Keratinocyte (primary cell): ENCODE measurements around the gene TBC1D4. TPM values are rescaled to one million over a fixed set of nuclear protein-coding genes. Genes with fewer than 3 reads are reported as not detected.
A peak's percentile ranks its signal among the peaks of the same experiment; 100 is the strongest.

Experiments used
- DNase-seq: peaks from one replicate; pipeline ENCODE4 v3.0.0-alpha.2; 2011; ENCODE audit warnings: low read depth, missing footprints, low spot score
- FAIRE-seq: peaks from 2 replicates; lab custom pipeline; 2011; peaks lifted over from hg19 to GRCh38; lab: Jason Lieb, UNC
- H2AFZ ChIP-seq: 2 replicates; pipeline ENCODE4 v1.6.0; 2012; ENCODE audit warnings: low read length, control low read depth, inconsistent platforms; ENCODE audit not compliant: control insufficient read depth
- H3K27ac ChIP-seq: 2 replicates; pipeline ENCODE4 v1.5.1; 2011; ENCODE audit warnings: low read length; ENCODE audit not compliant: control insufficient read depth, insufficient read depth
- H3K27me3 ChIP-seq: 3 replicates; pipeline ENCODE4 v1.6.0; 2011; ENCODE audit warnings: low read length; ENCODE audit not compliant: control insufficient read depth, insufficient read depth; ENCODE audit errors: extremely low read depth
- H3K36me3 ChIP-seq, 2 experiments: 2 replicates in 1 of 2; 3 replicates in 1 of 2; pipeline ENCODE4 v1.5.1; 2011; ENCODE audit warnings: low read length in 2 of 2, mild to moderate bottlenecking in 1 of 2; ENCODE audit not compliant: control insufficient read depth in 2 of 2, insufficient read depth in 2 of 2; ENCODE audit errors: extremely low read depth in 1 of 2
- H3K4me1 ChIP-seq: 3 replicates; pipeline ENCODE4 v1.5.1; 2011; ENCODE audit warnings: low read length; ENCODE audit not compliant: control insufficient read depth, insufficient read depth; ENCODE audit errors: extremely low read depth
- H3K4me2 ChIP-seq: 3 replicates; pipeline ENCODE4 v1.6.0; 2011; ENCODE audit warnings: low read depth, low read length; ENCODE audit not compliant: control insufficient read depth, insufficient read depth; ENCODE audit errors: extremely low read depth
- H3K4me3 ChIP-seq, 3 experiments: fragments of 200-600 bp in 1 of 3; sonication (generic) in 1 of 3; 2 replicates in 2 of 3; 3 replicates in 1 of 3; pipeline ENCODE4 v1.5.1; 2011 to 2016; ENCODE audit warnings: low read length in 3 of 3, mild to moderate bottlenecking in 3 of 3, control low read depth in 2 of 3, inconsistent platforms in 1 of 3, low read depth in 1 of 3, mixed read lengths in 1 of 3, mixed run types in 1 of 3, moderate library complexity in 1 of 3; ENCODE audit not compliant: control insufficient read depth in 2 of 3, insufficient read depth in 2 of 3; ENCODE audit errors: extremely low read depth in 1 of 3
- H3K79me2 ChIP-seq: 2 replicates; pipeline ENCODE4 v1.6.0; 2012; ENCODE audit warnings: low read length; ENCODE audit not compliant: control insufficient read depth, insufficient read depth
- H3K9ac ChIP-seq: 3 replicates; pipeline ENCODE4 v1.6.0; 2011; ENCODE audit warnings: low read length; ENCODE audit not compliant: control insufficient read depth, insufficient read depth; ENCODE audit errors: extremely low read depth
- H3K9me1 ChIP-seq: 3 replicates; pipeline ENCODE4 v1.6.0; 2011; ENCODE audit warnings: low read length; ENCODE audit not compliant: control insufficient read depth, insufficient read depth; ENCODE audit errors: extremely low read depth
- H3K9me3 ChIP-seq: 2 replicates; pipeline ENCODE4 v1.5.1; 2012; ENCODE audit warnings: low read depth, low read length; ENCODE audit not compliant: control insufficient read depth
- H4K20me1 ChIP-seq: 3 replicates; pipeline ENCODE4 v1.6.0; 2011; ENCODE audit warnings: low read length; ENCODE audit not compliant: control insufficient read depth, insufficient read depth; ENCODE audit errors: extremely low read depth
- EZH2 ChIP-seq: IDR thresholded peaks from one replicate; pipeline ENCODE4 v1.6.1; 2012; ENCODE audit warnings: inconsistent platforms, mild to moderate bottlenecking, low read length, moderate library complexity
- dilution Hi-C: fragments of 300-500 bp; cut with MboI; formaldehyde crosslinking; loops from one replicate; pipeline ENCODE4 v1.7.0; 2020; ENCODE audit warnings: low sequenced_read_pairs; ENCODE audit not compliant: extremely low pct_ligation_motif_present
- polyA plus RNA-seq, 5 experiments: library from polyadenylated mRNA; depleted of rRNA in 3 of 5; stranded (reverse) in 3 of 5; stranded (forward) in 1 of 5; unstranded in 1 of 5; fragments of >200 nt; gene quantifications; 1 replicate in 1 of 5; 2 replicates in 3 of 5; 3 replicates in 1 of 5; pipeline versions ENCODE4 v1.2.1 to v1.2.3, GENCODE V29; 2011 to 2012; ENCODE audit warnings: missing spikeins in 2 of 5, low read depth in 1 of 5, low replicate concordance in 1 of 5
- TF ChIP-seq, protein P1 (sequence below), 3 experiments: IDR thresholded peaks in 1 of 3; conservative IDR thresholded peaks in 1 of 3; optimal IDR thresholded peaks in 1 of 3; 2 replicates in 2 of 3; 3 replicates in 1 of 3; pipeline versions ENCODE3 to v1.5.1; 2011; ENCODE audit warnings: low read length in 3 of 3, mild to moderate bottlenecking in 3 of 3, moderate library complexity in 2 of 3, control low read depth in 1 of 3, inconsistent platforms in 1 of 3; ENCODE audit not compliant: insufficient read depth in 2 of 3; ENCODE audit errors: extremely low read depth in 1 of 3

Gene TBC1D4
- polyA plus RNA-seq, 1 donor (not counting 4 experiments of a cell fraction or from before 2014, with no cell fraction given): 14.2 TPM

DNA sequence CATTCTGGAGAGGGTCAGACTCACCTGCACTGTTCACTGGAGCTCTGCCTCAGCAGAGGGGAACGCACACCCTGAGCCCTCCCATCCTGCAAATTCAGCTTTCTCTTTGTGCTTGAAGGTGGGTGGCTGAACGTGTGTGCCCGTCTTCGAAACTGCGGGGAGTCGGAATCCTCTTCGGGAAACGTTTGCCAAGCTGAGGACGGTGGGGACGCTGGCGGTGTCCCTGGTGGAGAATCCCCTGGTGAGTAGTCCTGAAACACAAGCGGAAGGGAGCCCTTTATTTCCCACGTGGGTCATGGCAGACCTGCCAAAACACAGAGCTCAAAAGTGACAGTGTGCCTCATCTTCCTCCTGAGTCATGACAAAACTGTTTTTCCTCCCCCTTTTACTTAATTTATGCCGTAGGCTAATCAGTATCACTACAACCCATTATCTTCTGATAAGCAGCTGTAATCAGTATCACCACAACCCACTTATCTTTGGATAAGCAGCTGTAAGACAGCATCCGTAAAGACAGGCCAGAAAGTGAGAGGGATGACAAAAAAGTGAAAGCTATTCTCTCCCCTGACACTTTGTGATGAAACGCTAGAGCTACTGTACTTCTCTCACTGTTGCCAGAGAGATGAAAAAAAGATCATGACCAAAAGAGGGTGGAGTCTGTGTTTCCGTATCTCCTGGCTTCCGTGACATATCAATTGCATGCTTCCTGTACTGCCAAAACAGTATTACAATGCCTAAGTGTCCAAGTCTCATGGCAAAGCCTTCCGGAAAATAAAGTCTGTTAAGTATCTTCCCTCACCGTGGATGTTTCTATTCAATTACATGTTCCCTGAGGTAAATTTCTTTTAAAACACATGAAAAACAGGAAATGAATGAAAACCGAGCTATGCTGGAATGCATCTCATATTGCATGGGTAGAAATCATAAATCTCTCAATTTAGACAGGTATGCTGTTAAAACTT is 155.5 kb downstream of the TBC1D4 start:
- dilution Hi-C loops: no loop called here
- H3K9ac ChIP-seq: no peak overlapping the region

DNA sequence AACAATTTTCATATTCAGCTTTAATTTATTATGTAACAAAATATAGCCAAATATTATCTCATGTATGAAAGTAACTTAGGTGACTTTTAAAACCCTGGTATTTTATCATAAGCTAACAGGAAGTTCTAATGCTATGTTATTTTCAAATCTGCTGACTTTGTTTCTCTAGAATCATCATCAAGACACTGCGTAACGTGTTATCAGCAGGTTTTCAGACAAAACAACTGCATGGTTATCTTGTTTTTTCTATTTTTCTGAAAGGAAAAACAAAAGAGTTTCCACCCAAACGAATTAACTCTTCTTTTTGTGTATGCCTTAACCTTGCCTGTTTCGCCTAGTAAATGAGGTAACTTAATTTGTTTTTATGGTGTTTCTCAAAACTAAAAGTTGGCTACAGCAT is 156.3 kb downstream of the TBC1D4 start:
- Histone ChIP-seq H3K36me3 (no peaks in the 10 kb centered on the region), H3K27me3 (no peaks in the 10 kb centered on the region), H3K4me2 (no peak overlapping the region), H3K9me1 (no peaks in the 10 kb centered on the region), H3K9ac (no peak overlapping the region), H3K79me2 (no peaks in the 10 kb centered on the region), H4K20me1 (no peaks in the 10 kb centered on the region), H2AFZ (no peak overlapping the region), H3K9me3 (no peaks in the 10 kb centered on the region), H3K4me1 (peaks cover 17% of the 10 kb centered on the region), H3K4me3 (no peak overlapping the region), H3K27ac (no peak overlapping the region)
- FAIRE-seq (no peak), DNase-seq (no peak)
- dilution Hi-C loops: no loop called here
- TF ChIP-seq, protein P1, sequence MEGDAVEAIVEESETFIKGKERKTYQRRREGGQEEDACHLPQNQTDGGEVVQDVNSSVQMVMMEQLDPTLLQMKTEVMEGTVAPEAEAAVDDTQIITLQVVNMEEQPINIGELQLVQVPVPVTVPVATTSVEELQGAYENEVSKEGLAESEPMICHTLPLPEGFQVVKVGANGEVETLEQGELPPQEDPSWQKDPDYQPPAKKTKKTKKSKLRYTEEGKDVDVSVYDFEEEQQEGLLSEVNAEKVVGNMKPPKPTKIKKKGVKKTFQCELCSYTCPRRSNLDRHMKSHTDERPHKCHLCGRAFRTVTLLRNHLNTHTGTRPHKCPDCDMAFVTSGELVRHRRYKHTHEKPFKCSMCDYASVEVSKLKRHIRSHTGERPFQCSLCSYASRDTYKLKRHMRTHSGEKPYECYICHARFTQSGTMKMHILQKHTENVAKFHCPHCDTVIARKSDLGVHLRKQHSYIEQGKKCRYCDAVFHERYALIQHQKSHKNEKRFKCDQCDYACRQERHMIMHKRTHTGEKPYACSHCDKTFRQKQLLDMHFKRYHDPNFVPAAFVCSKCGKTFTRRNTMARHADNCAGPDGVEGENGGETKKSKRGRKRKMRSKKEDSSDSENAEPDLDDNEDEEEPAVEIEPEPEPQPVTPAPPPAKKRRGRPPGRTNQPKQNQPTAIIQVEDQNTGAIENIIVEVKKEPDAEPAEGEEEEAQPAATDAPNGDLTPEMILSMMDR (optimal IDR thresholded peaks at IDR 0.05 in 1 of 3, IDR thresholded peaks at IDR 0.05 in 1 of 3, conservative IDR thresholded peaks at IDR 0.05 in 1 of 3; ENCODE audit: extremely low read depth in 1 of 3, insufficient read depth in 2 of 3, low read length in 3 of 3): no peak
- no peak for TF ChIP-seq EZH2

More for the DNA sequence above, 155.5 kb downstream of the TBC1D4 start:
- Histone ChIP-seq H2AFZ (peak overlapping the region; percentile 65), H3K36me3 (no peaks in the 10 kb centered on the region), H3K27me3 (no peaks in the 10 kb centered on the region), H3K9me3 (no peaks in the 10 kb centered on the region), H3K4me3 (peak overlapping the region in 1 of 3 experiments; percentile 37), H4K20me1 (no peaks in the 10 kb centered on the region), H3K4me1 (peaks cover 17% of the 10 kb centered on the region), H3K27ac (peak overlapping the region; percentile 6), H3K9me1 (no peaks in the 10 kb centered on the region), H3K79me2 (no peaks in the 10 kb centered on the region), H3K4me2 (peak overlapping the region; percentile 58)
- DNase-seq (no peak), FAIRE-seq (peak; percentile 60)
- TF ChIP-seq, protein P1 (optimal IDR thresholded peaks at IDR 0.05 in 1 of 3, IDR thresholded peaks at IDR 0.05 in 1 of 3, conservative IDR thresholded peaks at IDR 0.05 in 1 of 3; ENCODE audit: extremely low read depth in 1 of 3, insufficient read depth in 2 of 3, low read length in 3 of 3): no peak
- no peak for TF ChIP-seq EZH2
